NCI-H748 treated with DMSO at 0.1 percent for 48 hours (cell line): ENCODE results near the gene PDE1C.
"Not testable (repeated sequence)": the region's sequence is repeated elsewhere in the genome, so short reads cannot be mapped to it uniquely, and the experiment has no call there.

Source experiments
- DNase-seq: peaks from one replicate; lab custom pipeline; 2025; lab: John Stamatoyannopoulos, UW

PDE1C gene

GRCh38 chr7:31850066-31850465 is 220.1 kb downstream of the PDE1C start:
- no peak for DNase-seq

GRCh38 chr7:31835471-31835870 is 234.7 kb downstream of the PDE1C start:
- no peak for DNase-seq

DNA sequence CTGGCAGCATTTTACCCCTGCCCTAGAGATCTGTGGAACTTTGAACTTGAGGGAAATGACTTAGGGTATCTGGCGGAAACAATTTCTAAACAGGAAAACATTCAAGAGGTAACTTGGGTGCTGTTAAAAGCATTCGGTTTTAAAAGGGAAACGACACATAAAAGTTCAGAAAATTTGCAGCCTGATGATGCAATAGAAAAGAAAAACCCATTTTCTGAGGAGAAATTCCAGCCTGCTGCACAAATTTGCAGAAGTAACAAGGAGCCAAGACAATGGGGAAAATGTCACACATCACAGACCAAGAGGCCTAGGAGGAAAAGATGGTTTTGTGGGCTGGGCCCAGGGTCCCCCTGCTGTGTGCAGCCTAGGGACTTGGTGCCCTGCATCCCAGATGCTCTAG is 236.6 kb downstream of the PDE1C start:
- DNase-seq, result not testable (repeated sequence)

GRCh38 chr7:31828520-31828919 is 241.7 kb downstream of the PDE1C start:
- no peak for DNase-seq

DNA sequence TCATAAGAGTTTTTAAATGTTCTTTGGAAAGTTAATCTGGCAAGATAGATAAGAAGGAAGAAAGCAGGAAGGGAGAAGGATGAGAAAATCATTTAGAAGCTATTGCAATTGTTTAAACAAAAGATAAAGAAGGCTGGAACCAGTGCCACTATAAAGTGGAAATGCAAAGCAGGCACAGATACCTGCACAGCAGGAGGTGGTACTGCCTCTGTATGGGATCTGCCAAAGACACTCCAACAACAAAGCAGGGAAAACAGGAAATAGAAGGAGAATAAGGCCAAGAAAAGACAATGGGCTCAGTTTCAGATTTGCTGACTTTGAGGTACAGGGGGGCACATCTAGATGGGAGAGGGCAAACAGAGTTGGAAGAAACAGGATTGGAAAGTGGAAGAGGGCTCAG is 244.6 kb downstream of the PDE1C start:
- no peak for DNase-seq

DNA sequence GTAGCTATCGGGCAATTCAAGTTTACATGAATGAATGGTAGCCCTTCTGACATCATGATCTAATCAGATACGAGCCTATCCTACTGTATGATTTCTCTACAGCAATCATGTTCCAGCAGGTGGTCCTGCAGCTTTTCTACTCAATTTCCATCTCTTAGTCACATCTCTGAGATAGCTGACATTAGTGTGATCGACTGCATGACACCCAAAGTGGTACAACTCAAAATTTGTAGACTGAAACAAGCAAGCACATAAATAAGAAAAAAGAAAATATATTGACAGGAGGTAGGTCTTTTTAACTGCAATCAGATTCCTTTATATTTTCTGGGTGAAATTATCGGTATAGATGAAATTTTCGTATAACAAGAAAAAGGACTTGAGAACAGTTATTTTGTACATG is 251.2 kb downstream of the PDE1C start:
- no peak for DNase-seq

DNA sequence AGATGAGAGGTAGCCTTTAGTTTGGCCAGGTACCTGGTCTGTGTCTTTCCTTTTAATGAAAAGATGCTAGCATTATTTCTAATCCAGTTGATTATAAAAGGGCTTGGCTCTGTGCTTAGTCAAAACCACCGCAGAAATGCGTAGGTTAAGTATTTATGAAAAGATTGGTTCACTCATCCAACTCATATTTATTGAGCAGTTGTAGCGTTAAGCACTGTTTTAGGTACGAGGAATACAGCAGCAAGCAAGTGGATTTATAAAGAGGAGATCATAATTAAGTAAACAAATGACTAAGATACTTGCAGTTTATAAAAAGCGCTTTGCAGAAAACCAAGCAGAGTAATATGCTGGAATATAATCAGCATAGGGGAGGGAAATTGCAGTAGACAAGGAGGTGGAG is 253.4 kb downstream of the PDE1C start:
- no peak for DNase-seq

- DNase-seq, result no peak
These were observed 254.4 kb downstream of the PDE1C start for GRCh38 chr7:31815796-31816195.

GRCh38 chr7:31814187-31814586 is 256.0 kb downstream of the PDE1C start:
- no peak for DNase-seq

DNA sequence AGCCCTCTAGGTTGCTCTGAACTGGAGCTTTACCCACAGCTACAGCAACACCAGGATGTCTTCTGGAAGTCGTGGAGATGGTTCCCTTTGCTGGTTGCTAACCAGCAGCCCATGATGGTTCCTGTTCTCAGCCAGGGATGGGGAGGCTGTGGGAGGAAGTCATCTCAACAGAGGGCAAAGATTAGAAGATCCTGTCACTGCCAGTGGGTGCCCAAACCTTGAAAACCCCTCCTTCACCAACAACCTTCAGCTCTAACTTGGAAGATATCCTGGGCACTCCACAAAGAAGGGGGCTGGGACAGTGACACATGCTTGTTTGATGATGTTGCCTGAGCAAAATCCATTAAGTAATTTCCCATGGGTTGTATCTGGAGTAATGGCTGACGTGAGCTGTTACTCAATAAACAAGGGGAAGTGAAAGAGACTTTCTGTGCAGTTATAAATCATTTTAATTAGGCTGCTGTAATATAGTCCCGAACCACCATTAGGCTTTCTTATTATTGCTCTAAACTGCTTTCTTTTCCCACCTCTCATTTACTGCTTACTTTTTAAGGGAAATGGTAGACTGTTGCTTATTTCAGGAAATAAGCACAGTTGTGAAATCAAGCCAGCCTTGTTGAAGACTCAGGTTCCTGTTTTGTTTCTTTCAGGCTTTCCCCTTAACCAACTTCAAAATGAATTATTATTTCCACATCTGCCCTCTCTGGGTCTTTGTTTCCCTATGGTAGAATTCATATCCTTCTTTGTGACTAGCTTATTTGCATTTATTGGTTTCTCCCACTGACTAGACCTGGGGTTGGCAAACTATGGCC is 258.4 kb downstream of the PDE1C start:
- no peak for DNase-seq

- no peak for DNase-seq
These were observed 264.9 kb downstream of the PDE1C start for GRCh38 chr7:31805209-31805818.

GRCh38 chr7:31796375-31796774 is 273.8 kb downstream of the PDE1C start:
- DNase-seq, result no peak

- no peak for DNase-seq
These were observed 275.3 kb downstream of the PDE1C start for GRCh38 chr7:31794851-31795344.

- DNase-seq, result no peak
These were observed 278.3 kb downstream of the PDE1C start for GRCh38 chr7:31791881-31792280.

GRCh38 chr7:31788883-31789680 is 281.1 kb downstream of the PDE1C start:
- DNase-seq, result no peak

DNA sequence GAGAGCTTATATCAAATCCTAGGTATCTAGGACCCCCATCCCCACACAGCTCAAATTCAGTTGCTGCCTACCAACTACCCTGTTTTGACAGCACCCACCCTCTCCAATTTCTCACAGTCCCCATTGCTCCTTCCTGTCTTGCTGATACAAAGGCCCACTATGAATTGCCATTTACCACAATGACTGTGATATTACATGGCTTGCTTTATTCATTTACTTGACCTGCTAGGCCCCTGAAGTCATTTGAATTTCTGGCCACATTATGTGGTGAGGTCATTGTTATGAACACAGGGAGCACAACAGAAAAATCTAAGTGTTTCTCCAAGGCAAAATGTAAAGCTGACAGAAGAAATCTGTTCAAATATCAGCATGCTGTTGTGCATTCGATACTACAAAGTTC is 281.8 kb downstream of the PDE1C start:
- no peak for DNase-seq

GRCh38 chr7:31786326-31786725 is 283.9 kb downstream of the PDE1C start:
- no peak for DNase-seq

DNA sequence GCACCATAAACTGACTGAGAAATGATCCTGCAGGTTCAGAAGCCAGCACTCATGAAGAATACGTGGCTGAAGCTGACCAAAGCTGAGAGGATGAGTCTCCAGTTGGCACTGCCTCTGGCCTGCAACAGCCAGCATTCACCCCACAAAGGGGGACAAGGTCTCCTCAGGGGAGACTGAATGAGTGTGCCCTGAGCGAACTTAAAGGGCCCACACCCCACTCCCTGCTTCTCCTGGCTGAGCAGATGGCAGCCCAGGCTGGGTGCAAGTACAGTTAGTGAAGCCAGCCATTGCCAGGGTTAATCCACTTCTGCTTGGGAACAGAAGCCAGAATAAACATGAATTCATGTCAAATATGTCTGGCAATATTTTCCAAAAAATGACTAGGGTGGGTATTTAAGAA is 285.1 kb downstream of the PDE1C start:
- DNase-seq, result no peak

- no peak for DNase-seq
These were observed 287.0 kb downstream of the PDE1C start for GRCh38 chr7:31783221-31783620.

GRCh38 chr7:31782411-31782991 is 287.7 kb downstream of the PDE1C start:
- peak; percentile 62 for DNase-seq

DNA sequence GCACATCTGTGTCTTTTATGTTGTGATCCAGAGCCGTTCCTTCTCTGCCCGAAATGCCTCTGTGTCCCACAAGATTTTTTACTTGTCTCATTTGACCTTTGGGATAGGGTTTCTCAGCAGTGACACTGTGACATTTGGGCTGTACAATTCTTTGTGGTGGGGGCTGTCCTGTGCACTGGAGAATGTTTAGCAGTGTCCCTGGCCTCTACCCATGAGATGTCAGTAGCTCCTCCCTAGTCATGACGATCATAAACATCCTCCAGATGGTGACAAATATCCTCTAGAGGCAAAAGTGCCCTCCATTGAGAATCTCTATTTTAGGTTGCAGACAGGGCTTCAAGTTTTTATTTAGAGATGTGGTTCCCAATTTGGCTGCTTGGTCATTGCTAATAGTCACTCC is 291.9 kb downstream of the PDE1C start:
- DNase-seq, result no peak

DNA sequence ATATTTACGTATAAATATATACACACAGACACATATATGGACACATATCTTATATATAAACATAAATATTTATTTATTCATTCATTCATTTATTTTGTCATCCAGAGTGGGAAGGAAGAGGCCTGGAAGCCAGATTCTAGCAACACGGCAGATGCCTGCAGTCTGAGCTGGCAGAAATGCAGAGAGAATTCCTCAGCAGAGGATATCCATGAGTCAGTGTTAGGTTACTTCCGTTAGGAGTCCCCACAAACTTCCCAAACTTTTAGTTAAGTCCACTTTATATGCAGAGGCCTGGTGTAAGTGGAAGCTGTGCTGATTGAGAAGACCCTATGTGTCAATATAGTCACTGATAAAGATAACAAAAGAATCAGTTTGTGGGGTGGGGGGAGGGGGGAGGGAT is 293.6 kb downstream of the PDE1C start:
- DNase-seq, result no peak
